Activated naive CD8-positive, alpha-beta T cell treated with anti-CD3 and anti-CD28 coated beads, Interleukin-2, amount 10 ng/mL, durations not matched to agents 7 days and 5 days (primary cell): ENCODE measurements around the gene LEMD1. TPM values are rescaled to one million over a fixed set of nuclear protein-coding genes. Genes with fewer than 3 reads are reported as not detected.
"Not testable (repeated sequence)": the region's sequence is repeated elsewhere in the genome, so short reads cannot be mapped to it uniquely, and the experiment has no call there.

Experiments used
- ATAC-seq: fragments of 150-1000 bp; cut with Tn5 transposase; one replicate; pipeline ENCODE4 v1.10.0; 2021; ENCODE audit warnings: low read depth, moderate library complexity
- POLR2A ChIA-PET: fragments of 350-600 bp; sonication (Branson Sonifier 250); formaldehyde crosslinking; loops from one replicate; lab custom pipeline; 2021; ENCODE audit warnings: antibody characterized with exemption; lab: Charles Lee
- DNase-seq: peaks from one replicate; pipeline ENCODE4 v3.0.0; 2021
- H3K27ac Mint-ChIP-seq: one replicate; pipeline ENCODE4 v1.8.0; 2022; ENCODE audit warnings: mild to moderate bottlenecking, mixed read lengths
- H3K27me3 Mint-ChIP-seq: one replicate; pipeline ENCODE4 v1.8.0; 2022; ENCODE audit warnings: mild to moderate bottlenecking, moderate library complexity, mixed read lengths
- H3K36me3 Mint-ChIP-seq: one replicate; pipeline ENCODE4 v1.8.0; 2021; ENCODE audit warnings: mild to moderate bottlenecking, mixed read lengths
- H3K4me1 Mint-ChIP-seq: one replicate; pipeline ENCODE4 v1.8.0; 2021; ENCODE audit warnings: mixed read lengths
- H3K4me3 Mint-ChIP-seq: one replicate; pipeline ENCODE4 v1.8.0; 2022; ENCODE audit warnings: mild to moderate bottlenecking, moderate library complexity, mixed read lengths
- H3K9me3 Mint-ChIP-seq: one replicate; pipeline ENCODE4 v1.8.0; 2021; ENCODE audit warnings: mixed read lengths
- total RNA-seq, 2 experiments: library from RNA; stranded (reverse); gene quantifications; one replicate each; pipeline ENCODE4 v1.2.3, GENCODE V29; 2021

LEMD1 gene
- total RNA-seq, 2 experiments from 2014 or later = 0.97 to 1.1 TPM

- Mint-ChIP-seq H3K9me3 (no peaks in the 10 kb centered on the region), H3K4me1 (peaks cover 5% of the 10 kb centered on the region), H3K27me3 (peaks cover 59% of the 10 kb centered on the region), H3K4me3 (no peak overlapping the region), H3K36me3 (no peaks in the 10 kb centered on the region), H3K27ac (no peak overlapping the region)
- POLR2A ChIA-PET = no interaction called here
- ATAC-seq = no peak
- DNase-seq = no peak
Measured at GRCh38 chr1:205374210-205375078, 47.4 kb downstream of the LEMD1 start.

DNA sequence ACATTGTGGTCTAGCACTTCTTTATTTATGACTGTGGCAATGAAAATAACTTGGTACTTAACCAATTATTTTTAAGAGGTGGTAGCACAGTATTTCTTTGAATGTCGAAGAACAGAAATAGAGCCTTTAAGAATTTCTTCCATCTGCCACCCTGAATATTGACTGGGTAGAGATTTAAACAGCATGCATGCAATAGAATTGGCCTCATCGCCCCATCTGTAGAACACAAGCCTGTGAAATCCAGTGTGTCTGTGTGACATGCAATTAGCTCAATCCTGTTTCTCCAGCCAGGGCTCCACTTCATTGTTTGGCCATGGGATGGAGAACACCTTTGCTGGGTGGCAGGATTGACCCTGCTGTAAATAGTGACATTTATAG, 48.1 kb downstream of the LEMD1 start:
- Mint-ChIP-seq H3K4me3 (no peak overlapping the region), H3K27ac (no peak overlapping the region), H3K9me3 (no peaks in the 10 kb centered on the region), H3K27me3 (peaks cover 53% of the 10 kb centered on the region), H3K4me1 (peaks cover 5% of the 10 kb centered on the region), H3K36me3 (no peaks in the 10 kb centered on the region)
- ATAC-seq (no peak), DNase-seq (no peak)
- POLR2A ChIA-PET = no interaction called here

DNA sequence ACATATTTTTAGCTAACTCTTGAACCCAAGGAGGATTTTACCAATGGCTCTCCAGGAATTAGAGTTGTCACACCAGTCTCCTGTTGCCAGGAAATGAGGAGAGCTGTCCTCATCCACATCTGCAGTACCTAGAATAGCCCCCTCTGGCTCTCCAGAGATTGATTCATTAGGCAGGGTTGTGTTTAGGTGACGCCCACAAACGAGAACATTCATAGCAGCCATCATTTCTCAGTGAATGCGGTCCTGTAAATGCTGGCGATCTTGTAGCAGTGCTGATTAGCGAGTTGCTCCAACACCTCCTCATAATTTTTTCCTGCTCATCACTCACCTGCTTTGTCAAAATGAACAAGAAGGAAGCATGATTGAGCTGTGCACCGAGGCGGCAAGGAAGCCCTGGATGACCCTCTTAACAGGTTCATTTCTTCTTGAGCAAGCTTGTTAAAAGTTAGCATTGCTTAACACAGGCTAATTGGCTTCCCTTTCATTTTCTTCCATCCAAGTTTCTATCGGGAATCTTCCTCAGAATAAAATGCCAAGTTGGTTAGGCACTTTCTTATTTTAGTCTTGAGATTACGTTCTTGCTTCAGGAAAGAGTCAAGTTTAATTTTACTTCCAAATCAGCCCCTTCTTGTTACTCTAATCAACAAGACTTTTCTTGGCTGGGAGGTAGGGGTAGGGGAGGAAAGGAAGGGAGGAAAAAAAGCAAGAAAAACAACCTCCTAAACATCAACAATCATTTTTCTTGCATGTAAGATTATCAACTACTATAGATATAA, 48.6 kb downstream of the LEMD1 start:
- H3K4me1 Mint-ChIP-seq = peaks cover 5% of the 10 kb centered on the region
- no peak overlapping the region for H3K4me3 Mint-ChIP-seq
- DNase-seq (no peak), ATAC-seq (no peak)
- H3K36me3 Mint-ChIP-seq = no peaks in the 10 kb centered on the region
- H3K9me3 Mint-ChIP-seq = no peaks in the 10 kb centered on the region
- POLR2A ChIA-PET = no interaction called here
- H3K27me3 Mint-ChIP-seq = peaks cover 51% of the 10 kb centered on the region
- H3K27ac Mint-ChIP-seq = no peak overlapping the region

DNA sequence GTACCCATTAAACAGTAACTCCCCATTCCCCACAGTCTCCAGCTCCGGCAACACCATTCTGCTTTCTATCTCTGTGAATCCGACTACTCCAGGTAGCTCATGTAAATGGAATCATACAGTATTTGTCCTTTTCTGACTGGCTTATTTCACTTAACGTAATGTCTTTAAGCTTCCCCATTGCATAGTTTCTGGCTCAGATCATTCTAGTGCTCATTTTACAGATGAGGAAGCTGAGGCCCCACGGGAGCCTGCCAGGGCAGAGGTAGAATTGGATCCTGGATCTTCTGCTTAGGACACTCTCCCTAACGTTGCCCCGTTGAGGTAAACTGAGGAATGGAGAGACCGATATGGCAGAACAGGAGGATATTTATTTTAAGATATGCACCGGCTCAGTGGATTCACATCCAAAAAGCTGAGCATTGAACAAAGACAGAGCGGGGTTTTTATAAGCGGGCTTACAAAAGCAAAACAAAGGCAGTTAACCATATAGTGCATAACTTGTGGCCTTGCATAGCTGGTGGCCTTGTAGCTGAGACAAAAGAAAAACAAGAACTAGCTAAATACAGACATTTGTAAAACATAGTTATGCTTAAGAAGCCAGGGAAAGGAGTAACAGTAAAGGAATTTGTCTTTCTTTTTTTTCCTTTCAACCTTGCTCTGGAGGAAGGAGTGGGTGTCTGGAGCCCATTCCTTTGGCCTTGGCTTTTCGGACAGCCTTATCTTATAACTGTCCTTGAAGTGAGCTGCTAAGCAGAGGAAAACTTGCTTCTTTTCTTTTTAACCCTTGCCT, 49.8 kb downstream of the LEMD1 start:
- ATAC-seq (no peak), DNase-seq (no peak)
- POLR2A ChIA-PET = no interaction called here
- no peak overlapping the region for H3K4me3 Mint-ChIP-seq
- no peaks in the 10 kb centered on the region for H3K9me3 Mint-ChIP-seq
- peaks cover 5% of the 10 kb centered on the region for H3K4me1 Mint-ChIP-seq
- no peaks in the 10 kb centered on the region for H3K36me3 Mint-ChIP-seq
- H3K27ac Mint-ChIP-seq = no peak overlapping the region
- peaks cover 44% of the 10 kb centered on the region for H3K27me3 Mint-ChIP-seq

DNA sequence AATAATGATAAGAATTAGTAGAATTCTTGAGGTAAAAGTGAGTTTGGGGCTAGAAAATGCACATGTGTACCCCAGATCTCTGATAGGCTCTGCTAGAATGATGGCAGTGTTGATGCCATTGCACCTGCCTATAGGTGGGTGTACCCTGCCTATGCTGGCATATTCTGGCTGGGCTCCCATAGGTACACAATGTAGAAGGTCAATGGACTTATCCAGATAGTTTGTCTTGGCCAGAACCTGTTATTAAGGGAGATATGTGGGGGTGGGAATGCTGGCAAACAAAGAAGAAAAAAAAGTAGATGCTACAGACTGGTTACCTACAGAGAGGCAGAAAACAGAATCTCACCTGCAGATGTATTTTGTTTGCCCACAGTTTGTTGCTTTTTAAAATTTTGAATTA, 51.1 kb downstream of the LEMD1 start:
- H3K4me3 Mint-ChIP-seq = no peak overlapping the region
- DNase-seq (no peak), ATAC-seq (no peak)
- peaks cover 5% of the 10 kb centered on the region for H3K4me1 Mint-ChIP-seq
- no peak overlapping the region for H3K27ac Mint-ChIP-seq
- no peaks in the 10 kb centered on the region for H3K9me3 Mint-ChIP-seq
- H3K36me3 Mint-ChIP-seq = no peaks in the 10 kb centered on the region
- POLR2A ChIA-PET = no interaction called here
- peaks cover 39% of the 10 kb centered on the region for H3K27me3 Mint-ChIP-seq

- peaks cover 39% of the 10 kb centered on the region for H3K27me3 Mint-ChIP-seq
- H3K4me1 Mint-ChIP-seq = peaks cover 5% of the 10 kb centered on the region
- POLR2A ChIA-PET = no interaction called here
- no peak for ATAC-seq
- H3K27ac Mint-ChIP-seq = no peak overlapping the region
- no peak for DNase-seq
- H3K9me3 Mint-ChIP-seq = no peaks in the 10 kb centered on the region
- H3K36me3 Mint-ChIP-seq = no peaks in the 10 kb centered on the region
- H3K4me3 Mint-ChIP-seq = no peak overlapping the region
Measured at GRCh38 chr1:205369701-205370123, 52.1 kb downstream of the LEMD1 start.

- ATAC-seq (no peak), DNase-seq (no peak)
- Mint-ChIP-seq H3K27me3 (peaks cover 32% of the 10 kb centered on the region), H3K4me1 (no peaks in the 10 kb centered on the region), H3K36me3 (no peaks in the 10 kb centered on the region), H3K27ac (no peak overlapping the region), H3K9me3 (no peaks in the 10 kb centered on the region), H3K4me3 (no peak overlapping the region)
- POLR2A ChIA-PET = no interaction called here
Measured at GRCh38 chr1:205368478-205368877, 53.4 kb downstream of the LEMD1 start.

DNA sequence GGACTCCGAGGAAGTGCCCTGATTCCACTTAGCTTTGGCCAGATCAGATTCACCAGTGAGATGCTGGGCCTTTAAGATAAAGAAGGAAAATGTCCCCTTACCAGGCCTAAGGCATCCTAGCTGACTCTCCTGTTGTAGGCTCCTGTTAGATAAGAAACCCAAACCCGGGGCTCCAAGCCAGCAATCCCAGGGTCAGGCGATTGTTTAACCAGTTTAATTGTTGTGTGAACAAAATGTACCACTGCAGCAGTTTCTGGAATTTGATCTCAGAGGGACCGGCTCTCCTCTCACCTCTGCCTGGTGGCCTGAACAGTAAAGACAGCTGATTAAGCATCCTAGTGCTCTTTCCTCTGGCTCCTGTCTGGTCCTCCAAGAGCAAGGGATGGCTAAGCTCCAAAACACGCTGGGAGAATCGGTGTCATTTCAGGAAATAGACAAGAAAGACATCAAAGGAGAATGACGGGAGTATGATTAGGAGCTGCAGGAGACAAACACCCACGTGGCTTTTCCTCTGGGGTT, 55.9 kb downstream of the LEMD1 start:
- no peak overlapping the region for H3K27ac Mint-ChIP-seq
- H3K4me1 Mint-ChIP-seq = no peaks in the 10 kb centered on the region
- H3K4me3 Mint-ChIP-seq = no peak overlapping the region
- ATAC-seq (no peak), DNase-seq (no peak)
- peaks cover 24% of the 10 kb centered on the region for H3K27me3 Mint-ChIP-seq
- H3K9me3 Mint-ChIP-seq = no peaks in the 10 kb centered on the region
- no peaks in the 10 kb centered on the region for H3K36me3 Mint-ChIP-seq
- POLR2A ChIA-PET = no interaction called here

DNA sequence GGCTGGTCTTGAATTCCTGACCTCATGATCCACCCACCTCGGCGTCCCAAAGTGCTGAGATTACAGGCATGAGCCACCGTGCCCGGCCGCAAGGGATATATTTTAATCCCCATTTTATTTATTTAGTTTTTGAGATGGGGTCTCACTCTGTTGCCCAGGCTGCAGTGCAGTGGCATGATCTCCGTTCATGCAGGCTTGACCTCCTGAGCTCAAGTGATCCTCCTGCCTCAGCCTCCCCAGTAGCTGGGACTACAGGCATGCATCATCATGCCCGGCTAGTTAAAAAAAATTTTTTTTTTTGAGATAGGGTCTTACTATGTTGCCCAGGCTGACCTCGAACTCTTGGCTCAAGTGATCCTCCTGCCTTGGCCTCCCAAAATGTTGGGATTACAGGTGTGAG, 56.8 kb downstream of the LEMD1 start:
- H3K4me3 Mint-ChIP-seq, DNase-seq, H3K4me1 Mint-ChIP-seq, H3K9me3 Mint-ChIP-seq, ATAC-seq, H3K36me3 Mint-ChIP-seq, H3K27ac Mint-ChIP-seq, POLR2A ChIA-PET: not testable (repeated sequence)
- peaks cover 22% of the 10 kb centered on the region for H3K27me3 Mint-ChIP-seq

- ATAC-seq (no peak), DNase-seq (no peak)
- POLR2A ChIA-PET = no interaction called here
- H3K4me1 Mint-ChIP-seq = no peaks in the 10 kb centered on the region
- H3K4me3 Mint-ChIP-seq = no peak overlapping the region
- H3K36me3 Mint-ChIP-seq = no peaks in the 10 kb centered on the region
- peaks cover 30% of the 10 kb centered on the region for H3K27me3 Mint-ChIP-seq
- no peaks in the 10 kb centered on the region for H3K9me3 Mint-ChIP-seq
- H3K27ac Mint-ChIP-seq = no peak overlapping the region
Measured at GRCh38 chr1:205360891-205361290, 61.0 kb downstream of the LEMD1 start.

DNA sequence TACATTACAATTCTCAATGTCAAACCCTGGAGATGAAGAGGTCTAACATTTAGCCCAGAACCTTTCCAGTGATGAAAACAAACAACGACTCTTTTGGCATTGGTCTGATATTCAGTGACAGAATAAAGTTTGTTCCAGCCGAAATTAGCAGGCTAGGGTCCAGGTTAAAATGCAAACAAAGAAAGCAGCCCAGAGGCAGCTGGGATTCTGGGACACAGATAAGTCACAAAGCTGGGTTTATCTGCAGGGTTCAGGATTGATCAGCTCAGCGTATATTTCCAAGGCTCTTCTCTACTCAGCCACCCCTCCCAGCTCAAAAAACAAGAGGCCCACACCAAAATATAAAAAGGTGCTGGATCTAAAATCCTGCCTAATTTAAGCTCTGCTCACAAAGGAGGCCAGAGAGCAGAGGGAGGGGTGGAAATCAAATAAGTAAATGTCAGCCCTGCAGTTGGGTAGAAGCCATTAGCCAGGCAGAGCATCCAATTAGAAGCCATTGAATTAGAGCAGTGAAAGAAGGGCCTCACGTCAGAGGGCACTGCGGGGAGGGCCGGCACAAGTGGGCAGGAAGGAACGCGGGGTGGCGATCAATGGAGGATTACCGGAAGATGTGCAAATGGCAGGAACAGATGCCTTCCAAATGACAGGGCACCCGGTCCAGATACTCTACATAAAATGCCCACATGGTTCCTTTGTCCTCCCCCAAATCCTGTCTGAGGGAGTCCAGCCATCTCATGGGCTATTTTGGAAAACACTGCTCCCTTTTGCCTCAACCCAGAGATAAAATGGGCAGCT, 61.9 kb downstream of the LEMD1 start:
- Mint-ChIP-seq H3K27me3 (peaks cover 25% of the 10 kb centered on the region), H3K9me3 (no peaks in the 10 kb centered on the region), H3K36me3 (no peaks in the 10 kb centered on the region), H3K4me1 (no peaks in the 10 kb centered on the region), H3K27ac (no peak overlapping the region), H3K4me3 (no peak overlapping the region)
- POLR2A ChIA-PET = no interaction called here
- no peak for DNase-seq
- no peak for ATAC-seq

- Mint-ChIP-seq H3K4me3 (no peak overlapping the region), H3K36me3 (no peaks in the 10 kb centered on the region), H3K9me3 (no peaks in the 10 kb centered on the region), H3K27me3 (peaks cover 25% of the 10 kb centered on the region), H3K27ac (no peak overlapping the region), H3K4me1 (no peaks in the 10 kb centered on the region)
- ATAC-seq (no peak), DNase-seq (no peak)
- POLR2A ChIA-PET = no interaction called here
Measured at GRCh38 chr1:205358579-205358978, 63.3 kb downstream of the LEMD1 start.

GRCh38 chr1:205357567-205357966, 64.3 kb downstream of the LEMD1 start:
- no peaks in the 10 kb centered on the region for H3K36me3 Mint-ChIP-seq
- H3K4me3 Mint-ChIP-seq = no peak overlapping the region
- no peaks in the 10 kb centered on the region for H3K9me3 Mint-ChIP-seq
- no peak for DNase-seq
- POLR2A ChIA-PET = no interaction called here
- no peak overlapping the region for H3K27ac Mint-ChIP-seq
- H3K27me3 Mint-ChIP-seq = peaks cover 25% of the 10 kb centered on the region
- H3K4me1 Mint-ChIP-seq = no peaks in the 10 kb centered on the region
- ATAC-seq = no peak
